NCI-H146 treated with DMSO at 0.1 percent for 48 hours (cell line): ENCODE results near the gene ALDH1A3.

Source experiments
- DNase-seq: peaks from one replicate; lab custom pipeline; 2025; ENCODE audit not compliant: unreplicated experiment; lab: John Stamatoyannopoulos, UW

The ALDH1A3 gene

GRCh38 chr15:100858294-100858693, 21.3 kb upstream of the ALDH1A3 start:
- no peak for DNase-seq

- no peak for DNase-seq
These were observed 19.4 kb upstream of the ALDH1A3 start for GRCh38 chr15:100859970-100860828.

- DNase-seq, result no peak
These were observed 18.7 kb upstream of the ALDH1A3 start for GRCh38 chr15:100860829-100861510.

- DNase-seq, result no peak
These were observed 18.1 kb upstream of the ALDH1A3 start for GRCh38 chr15:100861511-100861991.

GRCh38 chr15:100862162-100862561, 17.5 kb upstream of the ALDH1A3 start:
- no peak for DNase-seq

GRCh38 chr15:100863075-100863795, 16.4 kb upstream of the ALDH1A3 start:
- DNase-seq, result no peak

GRCh38 chr15:100863796-100864267, 15.8 kb upstream of the ALDH1A3 start:
- no peak for DNase-seq

GRCh38 chr15:100866386-100867330, 13.0 kb upstream of the ALDH1A3 start:
- no peak for DNase-seq

- DNase-seq, result no peak
These were observed 12.2 kb upstream of the ALDH1A3 start for GRCh38 chr15:100867433-100867832.

- DNase-seq, result no peak
These were observed 10.3 kb upstream of the ALDH1A3 start for GRCh38 chr15:100869151-100869999.

- peak; percentile 27 for DNase-seq
These were observed 6.5 kb upstream of the ALDH1A3 start for GRCh38 chr15:100873029-100873677.

GRCh38 chr15:100875495-100875894, 4.1 kb upstream of the ALDH1A3 start:
- DNase-seq, result no peak

- DNase-seq, result no peak
These were observed 3.7 kb upstream of the ALDH1A3 start for GRCh38 chr15:100875976-100876375.

GRCh38 chr15:100877551-100877950, 2.1 kb upstream of the ALDH1A3 start:
- no peak for DNase-seq

- DNase-seq, result no peak
These were observed 1.5 kb upstream of the ALDH1A3 start for GRCh38 chr15:100878130-100878529.

- DNase-seq, result no peak
These were observed 983 bp upstream of the ALDH1A3 start for GRCh38 chr15:100878648-100879047.

GRCh38 chr15:100879061-100879463, 569 bp upstream of the ALDH1A3 start:
- no peak for DNase-seq

- no peak for DNase-seq
These were observed 687 bp downstream of the ALDH1A3 start for GRCh38 chr15:100880139-100880896.
